ENCODE results near the gene KCNG4. TPM values are rescaled to one million over a fixed set of nuclear protein-coding genes. Genes with fewer than 3 reads are reported as not detected.

Gene KCNG4
- polyA plus RNA-seq, 3 donors: not detected

- no peaks in the 10 kb centered on the region for H3K36me3 Mint-ChIP-seq
- peaks cover 3 to 11% (median 5%) of the 10 kb centered on the region in 3 donors for H3K27me3 Mint-ChIP-seq (ENCODE audit: low read depth in 3 of 3)
- intact Hi-C loops (cut with micrococcal nuclease): no loop called here
- Histone ChIP-seq H3K79me2 (ENCODE audit: insufficient read depth, low read length) (no peaks in the 10 kb centered on the region), H3K9ac (ENCODE audit: insufficient read depth, low read length, poor library complexity, severe bottlenecking) (no peak overlapping the region), H3K36me3 (replicated peaks in 1 of 2; ENCODE audit: control insufficient read depth in 1 of 2, insufficient read depth in 2 of 2, low read length in 2 of 2) (no peaks in the 10 kb centered on the region), H3K27me3 (ENCODE audit: control insufficient read depth in 2 of 2, insufficient read depth in 2 of 2, low read length in 2 of 2) (no peaks in the 10 kb centered on the region), H3K4me2 (replicated peaks; ENCODE audit: extremely low read depth, low read length, poor library complexity, severe bottlenecking) (no peak overlapping the region), H3K27ac (ENCODE audit: low read depth in 1 of 2, low read length in 2 of 2) (no peak overlapping the region), H3K9me3 (replicated peaks in 1 of 2; ENCODE audit: control insufficient read depth in 1 of 2, insufficient read depth in 1 of 2, low read length in 2 of 2) (no peaks in the 10 kb centered on the region), H4K20me1 (ENCODE audit: insufficient read depth, low read length) (no peaks in the 10 kb centered on the region), H3K4me3 (replicated peaks in 1 of 3; ENCODE audit: low read depth in 2 of 3, low read length in 3 of 3) (no peak overlapping the region), H3K4me1 (ENCODE audit: control insufficient read depth in 1 of 2, insufficient read depth in 2 of 2, low read length in 2 of 2) (no peaks in the 10 kb centered on the region), H2AFZ (ENCODE audit: insufficient read depth, low read depth, low read length, poor library complexity, severe bottlenecking) (no peak overlapping the region)
- no peak for TF ChIP-seq CTCF (IDR thresholded peaks at IDR 0.05)
- peak overlapping the region in 1 of 7 donors; percentile 11 for H3K27ac Mint-ChIP-seq
- no peaks in the 10 kb centered on the region for H3K9me3 Mint-ChIP-seq
- H3K4me1 Mint-ChIP-seq: peaks cover 3% of the 10 kb centered on the region
- DNase-seq: no peak
- no peak overlapping the region for H3K4me3 Mint-ChIP-seq
- 89% methylated on average over 1 of the region's 3 CpGs for WGBS (ENCODE audit: insufficient coverage)
Observed at GRCh38 chr16:84281074-84281473, 41.3 kb upstream of the KCNG4 start.

- no peak for DNase-seq
- Mint-ChIP-seq H3K9me3 (no peaks in the 10 kb centered on the region), H3K27ac (no peak overlapping the region), H3K36me3 (no peaks in the 10 kb centered on the region), H3K27me3 (ENCODE audit: low read depth in 3 of 3) (peaks cover 3 to 11% (median 5%) of the 10 kb centered on the region in 3 donors), H3K4me1 (peaks cover 3% of the 10 kb centered on the region), H3K4me3 (no peak overlapping the region)
- WGBS (ENCODE audit: insufficient coverage): 97% methylated on average over 7 of the region's 12 CpGs
- Histone ChIP-seq H3K9ac (ENCODE audit: insufficient read depth, low read length, poor library complexity, severe bottlenecking) (no peak overlapping the region), H3K4me2 (replicated peaks; ENCODE audit: extremely low read depth, low read length, poor library complexity, severe bottlenecking) (no peak overlapping the region), H3K4me1 (ENCODE audit: control insufficient read depth in 1 of 2, insufficient read depth in 2 of 2, low read length in 2 of 2) (no peaks in the 10 kb centered on the region), H3K27me3 (ENCODE audit: control insufficient read depth in 2 of 2, insufficient read depth in 2 of 2, low read length in 2 of 2) (no peaks in the 10 kb centered on the region), H3K27ac (ENCODE audit: low read depth in 1 of 2, low read length in 2 of 2) (no peak overlapping the region), H3K9me3 (replicated peaks in 1 of 2; ENCODE audit: control insufficient read depth in 1 of 2, insufficient read depth in 1 of 2, low read length in 2 of 2) (no peaks in the 10 kb centered on the region), H3K36me3 (replicated peaks in 1 of 2; ENCODE audit: control insufficient read depth in 1 of 2, insufficient read depth in 2 of 2, low read length in 2 of 2) (no peaks in the 10 kb centered on the region), H3K4me3 (replicated peaks in 1 of 3; ENCODE audit: low read depth in 2 of 3, low read length in 3 of 3) (no peak overlapping the region), H3K79me2 (ENCODE audit: insufficient read depth, low read length) (no peaks in the 10 kb centered on the region), H2AFZ (ENCODE audit: insufficient read depth, low read depth, low read length, poor library complexity, severe bottlenecking) (no peak overlapping the region), H4K20me1 (ENCODE audit: insufficient read depth, low read length) (no peaks in the 10 kb centered on the region)
- no peak for TF ChIP-seq CTCF (IDR thresholded peaks at IDR 0.05)
- intact Hi-C loops (cut with micrococcal nuclease): loop anchor here (5.0 to 10.0 kb wide), 4 partner anchors 202 to 445 kb away; partner anchors contain the start of gene MEAK7 (in 1 of the 2)
Observed at GRCh38 chr16:84279881-84280280, 40.1 kb upstream of the KCNG4 start.
